ENCODE data around the gene CAMK1D.
"Not testable (repeated sequence)": the region's sequence is repeated elsewhere in the genome, so short reads cannot be mapped to it uniquely, and the experiment has no call there.

CAMK1D gene

GRCh38 chr10:12791728-12792127, 442.4 kb downstream of the CAMK1D start:
- no peak for DNase-seq (ENCODE audit: low read depth, low spot score)

DNA sequence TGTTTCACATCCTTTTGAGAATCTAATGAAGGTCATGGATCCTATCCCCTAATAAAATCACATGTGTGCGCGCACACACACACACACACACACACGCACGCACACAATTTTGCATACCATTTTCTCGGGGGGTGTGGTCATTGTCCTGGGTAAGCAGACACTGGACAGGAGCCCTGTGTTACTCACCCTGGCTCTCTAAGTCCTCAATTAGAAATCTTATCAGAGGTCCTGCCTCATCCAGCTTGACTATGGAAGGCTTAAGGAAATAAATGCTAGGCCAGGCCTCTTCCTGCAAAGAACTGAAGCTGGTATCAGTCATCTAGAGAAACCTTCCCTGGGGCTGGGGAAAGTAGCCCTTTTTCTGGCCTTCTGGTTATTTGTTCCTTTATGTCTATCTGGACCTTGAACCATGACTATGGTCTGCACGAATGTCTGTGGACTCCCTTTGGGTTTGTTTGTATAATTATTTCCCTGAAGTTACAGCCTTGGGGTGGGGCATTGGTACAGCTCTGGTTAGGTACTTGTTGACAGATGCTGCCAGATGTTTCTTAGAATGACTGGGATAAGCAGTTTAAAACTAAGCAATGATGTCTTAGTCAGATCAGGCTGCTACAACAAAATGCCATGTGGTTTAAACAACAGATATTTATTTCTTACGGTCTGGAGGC, 443.7 kb downstream of the CAMK1D start:
- no peak for DNase-seq (ENCODE audit: low read depth, low spot score)

DNA sequence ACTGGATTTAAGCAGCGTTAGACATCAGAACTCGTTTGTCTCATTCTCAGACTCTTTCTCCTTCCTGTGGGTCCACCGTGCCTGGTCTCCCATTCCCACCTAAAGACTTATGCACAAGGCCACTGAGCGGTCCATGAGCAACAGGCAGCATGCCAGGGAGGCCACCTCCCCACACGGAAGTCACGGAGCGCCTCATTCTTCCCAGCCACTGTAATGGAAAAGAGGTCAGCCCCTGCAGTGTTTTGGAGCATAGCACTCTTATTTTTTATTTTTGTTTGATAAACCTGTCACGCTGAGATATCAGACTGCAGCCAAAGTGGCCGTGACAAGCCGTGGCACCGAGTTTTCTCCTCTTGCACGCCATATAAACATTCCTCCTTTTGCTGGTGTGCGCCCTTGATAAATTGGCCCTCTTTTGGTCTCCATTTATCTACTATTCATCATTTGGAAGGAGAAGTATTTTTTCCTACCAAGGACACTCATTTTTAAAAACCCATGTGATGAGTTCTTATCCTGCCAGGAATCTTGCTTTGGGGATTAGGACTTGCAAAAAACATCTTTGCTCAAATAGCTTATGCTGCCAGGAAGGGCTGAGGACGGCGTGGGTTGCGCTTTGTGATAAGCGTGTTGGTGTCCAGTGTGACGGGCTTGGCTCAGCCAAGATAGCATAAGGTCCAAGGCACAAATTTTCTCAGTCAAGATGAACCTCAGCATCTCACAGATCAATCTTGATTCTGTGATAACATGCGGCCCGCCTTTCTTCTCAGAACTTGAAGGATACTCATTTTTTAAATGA, 446.2 kb downstream of the CAMK1D start:
- DNase-seq (ENCODE audit: low read depth, low spot score) = no peak

- no peak for DNase-seq (ENCODE audit: low read depth, low spot score)
Measured at GRCh38 chr10:12796401-12797160, 447.2 kb downstream of the CAMK1D start.

- no peak for DNase-seq (ENCODE audit: low read depth, low spot score)
Measured at GRCh38 chr10:12797471-12798262, 448.3 kb downstream of the CAMK1D start.

DNA sequence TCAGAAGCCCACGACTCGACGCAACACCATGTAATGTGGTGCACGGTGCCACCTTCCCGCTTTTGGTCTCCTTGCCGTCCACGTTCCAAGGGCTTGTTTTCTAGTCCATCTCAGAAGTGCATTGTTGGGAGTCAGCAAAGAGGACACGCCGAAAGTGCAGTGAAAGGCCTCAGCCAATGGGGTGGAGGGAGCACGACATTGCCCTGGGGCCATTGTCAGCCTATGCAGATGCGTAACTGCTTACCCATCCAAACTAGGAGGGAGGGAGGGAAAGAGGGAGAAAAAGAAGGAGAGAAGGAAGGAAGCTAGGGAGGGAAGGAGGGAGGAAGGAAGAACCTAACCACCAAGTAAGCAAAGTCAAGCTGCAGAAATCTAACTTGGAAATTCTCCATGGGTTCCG, 449.8 kb downstream of the CAMK1D start:
- no peak for DNase-seq (ENCODE audit: low read depth, low spot score)

DNA sequence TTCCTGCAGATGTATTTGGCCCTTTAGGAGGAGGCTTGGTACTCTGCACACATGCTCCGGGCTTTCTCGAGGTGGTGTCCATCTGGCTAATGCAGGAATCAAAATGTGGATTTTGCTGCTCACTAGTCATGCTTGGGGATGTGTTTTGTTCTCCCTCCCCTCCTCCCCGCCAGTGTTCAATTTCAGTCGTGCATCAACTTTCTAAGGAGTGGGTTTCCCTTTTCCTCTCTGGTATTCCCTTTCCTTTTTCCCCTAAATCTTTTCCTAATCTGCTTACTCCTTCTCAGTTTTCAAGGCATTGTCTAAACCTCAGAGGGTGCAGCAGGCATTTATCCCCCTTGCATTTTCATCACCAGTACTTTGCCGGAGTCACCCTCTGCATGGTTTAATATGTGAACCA, 450.4 kb downstream of the CAMK1D start:
- DNase-seq (ENCODE audit: low read depth, low spot score) = no peak

DNA sequence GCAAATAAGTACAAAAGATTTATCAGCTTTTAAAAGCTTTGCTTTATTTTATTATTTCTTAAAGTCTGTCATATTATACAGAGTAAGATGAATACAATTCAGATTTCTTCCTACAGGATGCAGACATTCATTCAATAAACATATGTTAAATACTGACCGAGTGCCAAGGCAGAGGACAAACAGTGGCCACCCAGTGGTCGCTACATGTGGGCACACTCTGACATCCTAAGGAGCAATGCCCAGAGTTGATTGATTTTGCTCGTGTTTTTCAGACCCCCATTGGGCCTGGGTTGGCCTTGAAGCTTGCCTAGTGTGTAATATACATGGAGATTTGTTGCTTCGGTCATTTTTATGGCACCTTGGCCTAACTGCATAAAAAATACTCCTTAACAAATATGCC, 451.0 kb downstream of the CAMK1D start:
- no peak for DNase-seq (ENCODE audit: low read depth, low spot score)

DNA sequence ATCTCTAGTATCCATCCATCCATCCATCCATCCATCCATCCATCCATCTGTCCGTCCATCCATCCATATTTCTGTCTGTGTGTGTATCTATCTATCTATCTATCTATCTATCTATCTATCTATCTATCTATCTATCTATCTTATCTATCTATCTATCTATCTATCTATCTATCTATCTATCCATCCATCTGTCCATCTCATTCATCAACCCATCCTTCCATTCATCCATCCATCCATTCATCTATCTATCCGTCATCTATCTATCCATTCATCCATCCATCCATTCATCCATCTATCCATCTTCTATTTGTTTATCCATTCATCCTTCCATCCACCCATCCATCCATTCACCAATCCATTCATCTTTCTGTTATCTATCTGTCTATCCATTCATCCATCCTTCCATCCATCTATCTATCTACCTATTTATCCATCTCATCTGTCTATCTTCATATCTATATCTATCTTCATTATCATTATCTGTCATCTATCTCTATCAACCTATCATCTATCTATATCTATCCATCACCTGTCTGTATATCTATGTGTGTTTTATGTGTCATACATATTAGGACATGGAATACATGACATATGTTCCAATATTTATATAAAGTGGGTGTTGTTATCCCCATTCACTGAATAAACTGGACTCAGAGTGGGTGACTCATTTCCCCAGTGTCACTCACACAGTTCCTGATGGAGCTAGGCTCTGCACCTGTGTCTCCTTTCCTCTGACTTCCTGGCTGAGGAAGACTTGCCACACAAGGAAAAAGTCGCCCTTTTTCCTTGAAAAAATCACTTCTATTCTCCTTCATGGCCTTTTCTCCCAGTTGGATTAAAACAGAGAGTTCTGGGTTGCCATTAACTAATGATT, 452.1 kb downstream of the CAMK1D start:
- DNase-seq (ENCODE audit: low read depth, low spot score) = no peak

GRCh38 chr10:12803776-12804175, 454.4 kb downstream of the CAMK1D start:
- DNase-seq (ENCODE audit: low read depth, low spot score) = no peak

- no peak for DNase-seq (ENCODE audit: low read depth, low spot score)
Measured at GRCh38 chr10:12806228-12807095, 457.1 kb downstream of the CAMK1D start.

DNA sequence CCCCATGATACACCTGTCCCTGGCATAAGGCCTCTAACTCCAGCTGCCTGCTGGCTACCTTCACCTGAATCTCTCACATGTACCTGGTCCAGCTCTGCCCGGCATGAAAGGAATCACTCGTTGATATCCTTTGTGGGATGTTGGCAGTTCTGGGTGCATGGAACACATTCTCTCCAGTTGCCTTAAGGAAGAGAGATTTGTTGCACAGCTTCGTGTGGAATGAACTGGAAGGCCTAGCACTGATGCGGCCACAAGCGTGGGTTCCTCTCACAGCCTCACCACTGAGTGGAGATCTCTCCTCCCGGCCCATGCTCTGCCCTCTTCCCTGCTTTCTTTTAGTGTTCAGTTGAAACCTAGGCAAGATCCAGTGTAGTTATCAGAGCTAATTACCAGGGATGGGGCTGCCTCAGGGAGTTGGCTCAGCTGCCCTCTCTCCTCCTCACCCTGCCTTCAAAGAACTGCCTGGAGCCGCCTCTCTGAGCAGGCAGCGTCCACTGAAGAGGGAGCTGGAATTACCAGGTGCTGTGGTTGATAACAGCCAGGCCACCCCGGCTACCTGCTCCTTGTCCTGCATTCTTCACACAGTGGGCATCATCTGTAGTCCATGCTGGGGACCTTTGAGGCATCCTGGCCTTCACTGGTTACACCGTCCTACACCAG, 457.9 kb downstream of the CAMK1D start:
- no peak for DNase-seq (ENCODE audit: low read depth, low spot score)

- DNase-seq (ENCODE audit: low read depth, low spot score) = no peak
Measured at GRCh38 chr10:12808014-12808613, 458.8 kb downstream of the CAMK1D start.

DNA sequence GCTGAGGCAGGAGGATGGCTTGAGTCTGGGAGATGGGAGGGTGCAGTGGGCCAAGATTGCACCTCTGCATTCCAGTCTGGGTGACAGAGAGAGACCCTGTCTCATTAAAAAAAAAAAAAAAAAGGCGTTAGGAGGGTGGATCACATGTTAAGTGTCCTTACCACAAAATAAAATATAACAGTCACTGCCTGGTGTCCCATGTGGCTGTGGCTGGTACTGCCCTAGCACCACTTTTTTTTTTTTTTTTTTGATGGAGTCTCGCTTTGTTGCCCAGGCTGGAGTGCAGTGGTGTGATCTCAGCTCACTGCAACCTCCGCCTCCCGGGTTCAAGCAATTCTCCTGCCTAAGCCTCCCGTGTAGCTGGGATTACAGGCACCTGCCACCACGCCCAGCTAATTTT, 460.7 kb downstream of the CAMK1D start:
- not testable (repeated sequence) for DNase-seq (ENCODE audit: low read depth, low spot score)

DNA sequence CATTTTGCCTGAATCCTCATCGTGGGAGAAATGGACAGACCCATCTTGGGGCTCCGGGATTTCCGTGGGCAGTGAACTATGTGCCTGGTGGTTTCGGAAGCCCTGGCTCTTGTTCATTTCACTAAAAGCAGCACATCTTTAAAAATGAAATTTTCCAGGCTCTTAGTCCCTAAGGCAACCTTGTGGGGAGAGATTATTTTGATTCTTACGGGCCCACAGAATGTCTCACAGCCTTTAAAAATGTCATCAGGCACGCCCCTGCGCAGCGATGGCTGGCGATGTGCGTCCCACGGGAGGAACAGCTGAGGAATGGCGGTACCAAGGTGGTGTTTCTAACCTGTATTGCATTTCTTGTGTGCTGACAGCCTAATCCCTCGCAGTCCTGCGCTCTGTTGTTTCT, 462.5 kb downstream of the CAMK1D start:
- no peak for DNase-seq (ENCODE audit: low read depth, low spot score)

- no peak for DNase-seq (ENCODE audit: low read depth, low spot score)
Measured at GRCh38 chr10:12812571-12812970, 463.2 kb downstream of the CAMK1D start.

DNA sequence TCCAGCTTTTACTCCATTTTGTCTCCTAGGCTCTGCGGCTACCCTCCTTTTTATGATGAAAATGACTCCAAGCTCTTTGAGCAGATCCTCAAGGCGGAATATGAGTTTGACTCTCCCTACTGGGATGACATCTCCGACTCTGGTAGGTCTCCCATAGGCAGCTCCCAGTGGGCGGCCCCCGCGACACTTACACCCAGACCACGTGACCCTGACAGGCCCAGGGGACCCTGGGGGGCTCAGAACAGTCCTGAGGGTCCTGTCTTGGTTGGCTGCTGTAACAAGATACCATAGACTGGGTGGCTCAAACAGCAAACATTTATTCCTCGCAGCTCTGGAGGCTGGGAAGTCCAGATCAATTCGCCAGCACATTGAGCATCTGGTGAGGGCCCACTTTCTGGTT, 464.8 kb downstream of the CAMK1D start:
- no peak for DNase-seq (ENCODE audit: low read depth, low spot score)

- no peak for DNase-seq (ENCODE audit: low read depth, low spot score)
Measured at GRCh38 chr10:12819071-12819470, 469.7 kb downstream of the CAMK1D start.

- no peak for DNase-seq (ENCODE audit: low read depth, low spot score)
Measured at GRCh38 chr10:12819656-12820055, 470.3 kb downstream of the CAMK1D start.
